Subcutaneous abdominal adipose tissue (tissue), 5 donors: ENCODE results near the gene SGSH.

Experiments used
- H3K27ac ChIP-seq: one replicate; pipeline ENCODE4 v1.7.0; 2013; ENCODE audit warnings: low read depth, mild to moderate bottlenecking, inconsistent platforms, low read length, moderate library complexity
- H3K27me3 ChIP-seq, 5 donors: one replicate each; pipeline ENCODE4 v1.7.0; 2013; ENCODE audit warnings: low read length in 5 of 5, inconsistent platforms in 1 of 5; ENCODE audit not compliant: control insufficient read depth in 5 of 5, insufficient read depth in 4 of 5
- H3K36me3 ChIP-seq, 5 donors: one replicate each; pipeline ENCODE4 v1.7.0; 2013; ENCODE audit warnings: low read length in 5 of 5; ENCODE audit not compliant: control insufficient read depth in 5 of 5, insufficient read depth in 5 of 5
- H3K4me1 ChIP-seq, 5 donors: one replicate each; pipeline ENCODE4 v1.7.0; 2013; ENCODE audit warnings: low read length in 5 of 5, mild to moderate bottlenecking in 3 of 5, moderate library complexity in 1 of 5; ENCODE audit not compliant: control insufficient read depth in 5 of 5, insufficient read depth in 5 of 5
- H3K4me3 ChIP-seq, 5 donors: one replicate each; pipeline ENCODE4 v1.7.0; 2013; ENCODE audit warnings: low read length in 5 of 5, low read depth in 1 of 5
- H3K9ac ChIP-seq, 5 donors: one replicate each; pipeline ENCODE4 v1.7.0; 2013; ENCODE audit warnings: low read length in 5 of 5, mild to moderate bottlenecking in 4 of 5, moderate library complexity in 3 of 5
- H3K9me3 ChIP-seq, 5 donors: one replicate each; pipeline ENCODE4 v1.7.0; 2013; ENCODE audit warnings: low read length in 5 of 5; ENCODE audit not compliant: control insufficient read depth in 5 of 5
- donor health status: healthy.
- donor health status: healthy.
- donor health status: healthy.
- donor health status: healthy.
- donor health status: healthy.

Gene SGSH

DNA sequence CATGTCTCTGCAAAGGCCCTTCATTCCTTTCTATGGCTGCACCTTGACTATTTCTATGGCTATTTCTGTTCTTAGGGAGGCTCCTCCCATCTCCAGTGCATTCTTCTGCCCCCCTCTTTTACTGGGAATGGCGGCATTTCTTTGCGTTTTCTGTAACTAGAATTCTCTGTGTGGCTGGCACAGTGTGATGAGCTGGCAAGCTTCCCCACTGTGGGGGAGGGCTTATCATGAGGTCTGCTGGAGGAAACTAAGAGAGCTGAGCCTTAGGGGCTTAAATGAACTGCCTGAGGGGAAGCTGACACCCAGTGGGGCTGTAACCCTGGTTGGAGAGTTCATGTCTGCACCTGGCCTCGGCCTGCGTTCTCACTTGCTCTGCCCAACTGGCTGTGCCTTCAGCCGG is 51.8 kb downstream of the SGSH start:
- peaks cover 0 to 3% (median 0%) of the 10 kb centered on the region in 5 donors for H3K27me3 ChIP-seq

DNA sequence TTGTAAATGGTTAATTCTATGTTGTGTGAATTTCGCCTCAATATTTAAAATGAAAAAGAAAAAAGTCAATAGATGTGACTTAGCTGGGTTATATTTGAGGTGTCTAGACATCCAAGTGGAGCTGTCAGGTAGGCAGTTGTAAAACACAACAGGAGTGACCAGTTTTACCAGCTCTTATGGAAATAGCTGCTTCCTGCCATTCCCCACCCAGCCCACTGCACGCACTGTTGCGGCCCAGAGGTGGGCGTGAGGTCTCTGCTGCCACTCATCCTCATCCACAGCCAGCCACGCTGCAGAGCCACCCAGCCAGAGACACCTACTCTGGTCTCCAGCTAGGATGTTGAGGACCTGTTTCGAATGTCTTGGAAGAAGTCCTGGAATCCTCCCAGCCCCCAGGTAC is 53.7 kb downstream of the SGSH start:
- no peaks in the 10 kb centered on the region for H3K36me3 ChIP-seq
- peaks cover 0 to 6% (median under 1%) of the 10 kb centered on the region in 5 donors for H3K27me3 ChIP-seq
- H3K9ac ChIP-seq = no peak overlapping the region
- no peaks in the 10 kb centered on the region for H3K4me1 ChIP-seq
- H3K27ac ChIP-seq = no peak overlapping the region
- H3K4me3 ChIP-seq = no peak overlapping the region
- H3K9me3 ChIP-seq = no peaks in the 10 kb centered on the region

More for the DNA sequence above, 51.8 kb downstream of the SGSH start:
- Histone ChIP-seq H3K4me1 (no peaks in the 10 kb centered on the region), H3K9ac (no peak overlapping the region), H3K36me3 (no peaks in the 10 kb centered on the region), H3K4me3 (no peak overlapping the region), H3K27ac (no peak overlapping the region), H3K9me3 (no peaks in the 10 kb centered on the region)

DNA sequence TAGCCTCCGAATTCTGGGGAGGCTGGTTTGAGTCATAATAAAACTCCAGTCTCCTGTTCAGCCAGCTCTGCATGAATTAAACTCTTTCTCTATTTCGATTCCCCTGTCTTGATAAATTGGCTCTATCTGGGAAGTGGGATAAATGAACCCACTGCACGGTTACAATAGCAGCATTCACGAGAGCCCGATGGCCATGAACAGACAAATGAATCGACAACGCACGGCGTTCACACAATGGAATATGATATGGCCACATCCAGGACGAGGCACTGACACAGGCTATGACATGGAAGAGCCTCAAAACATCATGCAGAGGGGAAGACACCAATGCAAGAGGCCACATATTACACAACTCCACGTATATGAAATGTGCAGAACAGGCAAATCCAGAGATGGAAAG is 55.9 kb downstream of the SGSH start:
- Histone ChIP-seq H3K36me3 (no peaks in the 10 kb centered on the region), H3K27me3 (peaks cover 0 to 15% (median 9%) of the 10 kb centered on the region in 5 donors), H3K9ac (no peak overlapping the region), H3K4me1 (peaks cover 0 to 3% (median 0%) of the 10 kb centered on the region in 5 donors), H3K9me3 (no peaks in the 10 kb centered on the region), H3K4me3 (no peak overlapping the region), H3K27ac (no peak overlapping the region)

DNA sequence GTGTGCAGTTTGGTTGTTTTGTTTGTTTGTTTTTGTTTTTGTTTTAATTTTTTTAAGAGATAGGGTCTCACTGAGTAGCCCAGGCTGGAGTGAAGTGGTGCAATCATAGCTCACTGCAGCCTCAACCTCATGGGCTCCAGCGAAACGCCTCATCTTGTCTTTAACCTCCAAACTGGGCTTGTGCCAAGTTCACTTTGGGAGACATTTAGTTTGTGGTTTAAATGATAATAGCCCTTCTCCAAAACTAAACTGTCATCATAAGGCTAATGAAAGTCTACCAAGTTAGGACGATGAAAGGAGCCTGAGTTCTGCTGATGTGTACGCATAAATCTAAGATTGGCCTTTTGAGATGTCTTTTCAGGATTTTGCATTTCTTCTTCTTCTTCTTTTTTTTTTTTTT is 56.8 kb downstream of the SGSH start:
- Histone ChIP-seq H3K27me3 (peaks cover 0 to 15% (median 9%) of the 10 kb centered on the region in 5 donors), H3K27ac (no peak overlapping the region), H3K4me3 (no peak overlapping the region), H3K4me1 (peaks cover 0 to 3% (median 0%) of the 10 kb centered on the region in 5 donors), H3K36me3 (no peaks in the 10 kb centered on the region), H3K9ac (no peak overlapping the region), H3K9me3 (no peaks in the 10 kb centered on the region)

DNA sequence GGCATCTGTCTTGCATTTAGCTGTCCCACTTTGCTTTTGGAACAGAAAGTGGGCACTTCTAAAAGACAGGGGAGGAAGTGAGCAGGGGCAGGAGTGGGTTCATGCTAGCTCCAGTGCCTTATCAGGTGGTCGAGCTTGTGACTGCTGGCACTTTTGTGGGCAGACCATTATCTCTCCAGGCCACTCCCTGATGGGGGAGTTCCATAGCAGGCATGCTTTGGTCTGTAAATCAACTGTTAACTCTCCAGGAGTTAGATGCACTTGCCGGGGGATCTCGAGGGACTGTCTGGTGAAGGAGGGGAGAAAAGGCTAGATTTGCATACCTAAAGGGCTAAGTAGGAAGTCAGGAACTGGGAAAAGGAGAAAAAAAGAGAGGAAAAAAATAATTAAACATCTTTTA is 59.6 kb downstream of the SGSH start:
- Histone ChIP-seq H3K4me1 (peaks cover 0 to 3% (median 0%) of the 10 kb centered on the region in 5 donors), H3K27me3 (peaks cover 0 to 15% (median 9%) of the 10 kb centered on the region in 5 donors), H3K4me3 (no peak overlapping the region), H3K27ac (no peak overlapping the region), H3K9me3 (peaks cover 0 to 4% (median 0%) of the 10 kb centered on the region in 5 donors), H3K36me3 (no peaks in the 10 kb centered on the region), H3K9ac (no peak overlapping the region)
